Kidney epithelial cell (primary cell): ENCODE data around the gene CUX1. TPM values are rescaled to one million over a fixed set of nuclear protein-coding genes. Genes with fewer than 3 reads are reported as not detected.

ENCODE experiments used
- DNase-seq: peaks from one replicate; pipeline ENCODE4 v3.0.0-alpha.2; 2010; ENCODE audit warnings: low read depth
- H3K27me3 ChIP-seq: 2 replicates; pipeline ENCODE4 v1.6.0; 2011; ENCODE audit warnings: low read length; ENCODE audit not compliant: control insufficient read depth, insufficient read depth
- H3K36me3 ChIP-seq: 2 replicates; pipeline ENCODE4 v1.5.1; 2011; ENCODE audit warnings: low read length; ENCODE audit not compliant: control insufficient read depth, insufficient read depth
- H3K4me3 ChIP-seq: 2 replicates; pipeline ENCODE4 v1.5.1; 2011; ENCODE audit warnings: low read depth, mild to moderate bottlenecking, control low read depth, low read length
- CTCF ChIP-seq: IDR thresholded peaks from 2 replicates; pipeline ENCODE4 v1.5.1; 2011; ENCODE audit warnings: mild to moderate bottlenecking, moderate library complexity, low read length, control low read depth, inconsistent platforms; ENCODE audit not compliant: insufficient read depth, poor library complexity, severe bottlenecking
- total RNA-seq: library from RNA; depleted of rRNA; stranded (reverse); fragments of >200 nt; gene quantifications from 2 replicates; pipeline ENCODE4 v1.2.3, GENCODE V29; 2015

Gene CUX1
- total RNA-seq, 1 donor from 2014 or later, result 56.7 TPM

- Histone ChIP-seq H3K4me3 (no peak overlapping the region), H3K36me3 (no peaks in the 10 kb centered on the region), H3K27me3 (no peaks in the 10 kb centered on the region)
- TF ChIP-seq CTCF, result no peak
- no peak for DNase-seq
These were observed 135.9 kb downstream of the CUX1 start for GRCh38 chr7:101953248-101953819.

GRCh38 chr7:101954499-101954898, 137.1 kb downstream of the CUX1 start:
- no peak for TF ChIP-seq CTCF
- H3K36me3 ChIP-seq, result no peaks in the 10 kb centered on the region
- no peak overlapping the region for H3K4me3 ChIP-seq

GRCh38 chr7:101956130-101956529, 138.7 kb downstream of the CUX1 start:
- TF ChIP-seq CTCF, result no peak
- Histone ChIP-seq H3K27me3 (no peaks in the 10 kb centered on the region), H3K36me3 (no peaks in the 10 kb centered on the region), H3K4me3 (no peak overlapping the region)
- DNase-seq, result no peak

More at GRCh38 chr7:101954499-101954898, 137.1 kb downstream of the CUX1 start:
- no peak for DNase-seq
- H3K27me3 ChIP-seq, result no peaks in the 10 kb centered on the region

- DNase-seq, result no peak
- no peak for TF ChIP-seq CTCF
- Histone ChIP-seq H3K27me3 (no peaks in the 10 kb centered on the region), H3K4me3 (no peak overlapping the region), H3K36me3 (no peaks in the 10 kb centered on the region)
These were observed 140.5 kb downstream of the CUX1 start for GRCh38 chr7:101957744-101958525.

GRCh38 chr7:101959342-101959741, 141.9 kb downstream of the CUX1 start:
- DNase-seq, result no peak
- H3K27me3 ChIP-seq, result no peaks in the 10 kb centered on the region
- no peaks in the 10 kb centered on the region for H3K36me3 ChIP-seq
- no peak for TF ChIP-seq CTCF
- no peak overlapping the region for H3K4me3 ChIP-seq

- no peak for TF ChIP-seq CTCF
- no peak for DNase-seq
These were observed 142.4 kb downstream of the CUX1 start for GRCh38 chr7:101959829-101960228.

More at GRCh38 chr7:101959829-101960228, 142.4 kb downstream of the CUX1 start:
- Histone ChIP-seq H3K36me3 (no peaks in the 10 kb centered on the region), H3K27me3 (no peaks in the 10 kb centered on the region), H3K4me3 (no peak overlapping the region)
